Bronchial epithelial cell (primary cell): ENCODE results near the gene ZNF181. TPM values are rescaled to one million over a fixed set of nuclear protein-coding genes. Genes with fewer than 3 reads are reported as not detected.
"Not testable (repeated sequence)": the region's sequence is repeated elsewhere in the genome, so short reads cannot be mapped to it uniquely, and the experiment has no call there.

Experiments
- DNase-seq: peaks from one replicate; pipeline ENCODE4 v3.0.0-alpha.2; 2010; ENCODE audit warnings: low read depth
- FAIRE-seq: peaks from 2 replicates; lab custom pipeline; 2011; peaks lifted over from hg19 to GRCh38; lab: Jason Lieb, UNC
- H3K27me3 ChIP-seq: 2 replicates; pipeline ENCODE4 v1.5.1; 2011; ENCODE audit warnings: low read length; ENCODE audit not compliant: control insufficient read depth, insufficient read depth
- H3K36me3 ChIP-seq: 2 replicates; pipeline ENCODE4 v1.5.1; 2011; ENCODE audit warnings: low read length; ENCODE audit not compliant: control insufficient read depth, insufficient read depth
- H3K4me3 ChIP-seq: 2 replicates; pipeline ENCODE4 v1.5.1; 2011; ENCODE audit warnings: mild to moderate bottlenecking, low read depth, low read length, control low read depth
- total RNA-seq: library from RNA; depleted of rRNA; stranded (reverse); fragments of >200 nt; gene quantifications from 2 replicates; pipeline ENCODE4 v1.2.1, GENCODE V29; 2014
- TF ChIP-seq, protein P1 (sequence below): IDR thresholded peaks from 2 replicates; pipeline ENCODE4 v1.5.1; 2011; ENCODE audit warnings: mild to moderate bottlenecking, moderate library complexity, low read length, control low read depth, inconsistent platforms; ENCODE audit not compliant: insufficient read depth, severe bottlenecking

The ZNF181 gene
- total RNA-seq: 10.5 and 11.3 TPM in 2 replicates

DNA sequence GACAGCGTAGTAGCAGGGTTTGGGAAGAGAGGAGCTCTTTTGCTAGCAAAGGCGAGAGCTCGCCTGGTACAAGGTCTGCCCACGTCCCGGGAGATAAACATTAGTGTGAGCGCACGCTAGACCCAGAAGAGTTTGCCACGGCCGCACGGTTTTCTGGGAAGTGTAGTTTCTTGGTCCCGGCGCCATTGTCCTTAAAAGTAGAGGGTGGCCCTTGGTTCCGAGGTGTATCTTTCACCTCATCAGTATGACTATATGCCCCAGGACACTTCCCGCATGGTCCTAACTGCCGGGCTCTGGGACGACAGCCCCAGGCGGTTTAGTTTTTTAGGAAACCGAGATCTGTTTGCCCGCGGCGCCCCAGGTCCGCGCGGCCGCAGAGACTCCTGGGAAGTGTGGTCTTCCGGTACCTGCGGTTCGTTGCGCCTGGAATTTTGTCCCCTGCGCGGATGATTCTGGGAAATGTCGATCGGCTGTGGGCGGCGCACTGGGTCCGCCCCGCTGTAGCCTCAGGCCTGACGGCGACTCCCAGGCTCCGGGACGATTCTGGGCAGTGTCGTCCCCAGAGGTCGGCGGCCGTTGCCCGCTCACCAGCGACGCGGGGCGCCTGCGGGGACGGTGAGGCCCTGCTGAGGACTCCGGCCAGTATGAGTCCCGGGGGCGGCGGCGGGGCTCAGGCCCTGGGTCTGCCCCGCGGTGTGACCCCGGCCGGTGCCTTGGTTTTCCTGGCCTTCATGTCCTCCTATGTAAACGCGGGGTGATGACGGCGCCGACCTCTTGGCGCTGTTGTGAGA is at the start of gene ZNF181:
ZNF181 (plus strand) TSS at position 498 of the 791 bp plus-strand sequence. CDS start 795 bp downstream, outside the sequence.
- peak; percentile 77 for DNase-seq
- no peak for FAIRE-seq
- Histone ChIP-seq H3K36me3 (peaks cover 1% of the 10 kb centered on the region), H3K4me3 (peak within 1 kb of the TSS; percentile 79), H3K27me3 (no peaks in the 10 kb centered on the region)
- TF ChIP-seq, protein P1, sequence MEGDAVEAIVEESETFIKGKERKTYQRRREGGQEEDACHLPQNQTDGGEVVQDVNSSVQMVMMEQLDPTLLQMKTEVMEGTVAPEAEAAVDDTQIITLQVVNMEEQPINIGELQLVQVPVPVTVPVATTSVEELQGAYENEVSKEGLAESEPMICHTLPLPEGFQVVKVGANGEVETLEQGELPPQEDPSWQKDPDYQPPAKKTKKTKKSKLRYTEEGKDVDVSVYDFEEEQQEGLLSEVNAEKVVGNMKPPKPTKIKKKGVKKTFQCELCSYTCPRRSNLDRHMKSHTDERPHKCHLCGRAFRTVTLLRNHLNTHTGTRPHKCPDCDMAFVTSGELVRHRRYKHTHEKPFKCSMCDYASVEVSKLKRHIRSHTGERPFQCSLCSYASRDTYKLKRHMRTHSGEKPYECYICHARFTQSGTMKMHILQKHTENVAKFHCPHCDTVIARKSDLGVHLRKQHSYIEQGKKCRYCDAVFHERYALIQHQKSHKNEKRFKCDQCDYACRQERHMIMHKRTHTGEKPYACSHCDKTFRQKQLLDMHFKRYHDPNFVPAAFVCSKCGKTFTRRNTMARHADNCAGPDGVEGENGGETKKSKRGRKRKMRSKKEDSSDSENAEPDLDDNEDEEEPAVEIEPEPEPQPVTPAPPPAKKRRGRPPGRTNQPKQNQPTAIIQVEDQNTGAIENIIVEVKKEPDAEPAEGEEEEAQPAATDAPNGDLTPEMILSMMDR: no peak

- FAIRE-seq, H3K4me3 ChIP-seq, DNase-seq, H3K27me3 ChIP-seq: not testable (repeated sequence)
- peaks cover 12% of the 10 kb centered on the region for H3K36me3 ChIP-seq
These were observed 48.8 kb upstream of the ZNF181 start for GRCh38 chr19:34685266-34685665.

GRCh38 chr19:34686455-34686854 is 47.6 kb upstream of the ZNF181 start:
- FAIRE-seq: no peak
- DNase-seq: peak; percentile 45
- TF ChIP-seq, protein P1: no peak

GRCh38 chr19:34687348-34687747 is 46.7 kb upstream of the ZNF181 start:
- peaks cover 7% of the 10 kb centered on the region for H3K36me3 ChIP-seq
- TF ChIP-seq, protein P1: no peak
- no peak for DNase-seq
- H3K4me3 ChIP-seq: no peak overlapping the region
- FAIRE-seq: no peak
- no peaks in the 10 kb centered on the region for H3K27me3 ChIP-seq

More at GRCh38 chr19:34686455-34686854, 47.6 kb upstream of the ZNF181 start:
- H3K36me3 ChIP-seq: peaks cover 10% of the 10 kb centered on the region
- no peak overlapping the region for H3K4me3 ChIP-seq
- H3K27me3 ChIP-seq: no peaks in the 10 kb centered on the region

DNA sequence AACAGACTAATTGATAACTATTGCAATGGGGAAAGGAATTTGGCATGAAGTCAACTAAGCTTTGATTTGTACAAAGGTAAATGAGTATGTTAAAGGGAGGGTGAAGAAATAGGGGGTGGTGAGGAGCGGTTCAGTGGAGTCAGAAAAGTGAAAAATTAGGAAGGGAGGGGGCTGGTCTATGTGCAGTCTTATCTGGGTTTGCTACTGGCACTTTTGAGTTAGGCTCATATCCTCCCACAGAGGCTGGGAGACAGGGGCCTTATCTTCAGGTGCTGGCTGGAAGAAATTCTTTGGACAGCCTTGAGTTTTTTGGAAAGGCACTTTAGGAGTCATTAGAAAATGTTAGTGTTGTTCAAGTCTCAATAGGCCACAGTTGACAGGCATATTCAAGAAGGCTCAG is 45.5 kb upstream of the ZNF181 start:
- TF ChIP-seq, protein P1: no peak
- Histone ChIP-seq H3K27me3 (no peaks in the 10 kb centered on the region), H3K4me3 (no peak overlapping the region), H3K36me3 (peaks cover 3% of the 10 kb centered on the region)
- DNase-seq (no peak), FAIRE-seq (no peak)

DNA sequence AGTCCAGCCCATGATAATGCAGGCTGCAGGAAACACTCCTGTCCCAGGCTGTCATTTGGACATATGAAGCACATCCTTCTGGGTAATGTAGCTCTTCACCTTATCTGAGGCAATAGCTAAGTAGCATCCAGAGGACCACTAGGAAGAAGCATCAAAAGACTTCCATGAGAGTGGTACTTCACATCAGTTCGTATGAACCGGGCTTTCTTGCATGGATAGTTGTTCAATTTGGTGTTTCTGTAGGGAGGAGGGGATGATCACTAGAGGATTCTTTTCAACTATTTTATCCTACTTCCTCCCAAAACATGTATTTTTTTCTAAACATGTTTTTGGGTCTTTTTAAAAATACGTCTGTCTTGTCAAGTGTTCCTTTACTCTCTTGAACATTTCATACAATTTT is 43.7 kb upstream of the ZNF181 start:
- H3K27me3 ChIP-seq: no peaks in the 10 kb centered on the region
- no peak for FAIRE-seq
- H3K36me3 ChIP-seq: no peaks in the 10 kb centered on the region
- DNase-seq: no peak
- H3K4me3 ChIP-seq: no peak overlapping the region
- TF ChIP-seq, protein P1: no peak
